ENCODE measurements around the gene ASB13. TPM values are rescaled to one million over a fixed set of nuclear protein-coding genes. Genes with fewer than 3 reads are reported as not detected.
A peak's percentile ranks its signal among the peaks of the same experiment; 100 is the strongest.

Gene ASB13
- total and polyA plus RNA-seq, 2 of the 13 experiments (the other 11 are each of a cell fraction or from before 2014, with no cell fraction given), result 9.3 to 15.4 TPM

GRCh38 chr10:5663692-5664427, 2.5 kb downstream of the ASB13 start:
- ChIA-PET CTCF (ENCODE audit: low intra/inter-chr PET ratio, low total read pairs) (no interaction called here), POLR2A (no interaction called here)
- 0 out of 2 replicates have a peak, but pooled peaks have one; percentile 16 for TF ChIP-seq ZNF687 (CRISPR knock-in tag; IDR thresholded peaks at IDR 0.05)
- TF ChIP-seq BCLAF1 (IDR thresholded peaks at IDR 0.05), result no peak
- WGBS (ENCODE audit: low lambda C conversion rate), result 78% methylated on average over 12 of the region's 12 CpGs
- no peak overlapping the region for H3K4me2 ChIP-seq (ENCODE audit: low read depth, low read length)
- H3K9ac ChIP-seq (ENCODE audit: insufficient read depth, low read depth, low read length), result no peak overlapping the region
- no peaks in the 10 kb centered on the region for H3K36me3 ChIP-seq (replicated peaks in 1 of 2; ENCODE audit: control insufficient read depth in 1 of 2, insufficient read depth in 2 of 2, low read length in 2 of 2)
- in situ Hi-C loops (cut with HindIII; ENCODE audit: extremely low pct_ligation_motif_present, low pct_unique_long_range_greater_than_20kb), result no loop called here
- H3K27ac ChIP-seq (ENCODE audit: extremely low read length, insufficient read depth, low read length), result no peak overlapping the region
- H3K4me1 ChIP-seq (ENCODE audit: insufficient read depth, low read length), result peaks cover 76% of the 10 kb centered on the region
- no peak overlapping the region for H2AFZ ChIP-seq (ENCODE audit: low read length)
- DNase-seq (ENCODE audit: low spot score) (no peak), FAIRE-seq (no peak), ATAC-seq (no peak)
- intact Hi-C loops (cut with micrococcal nuclease; ENCODE audit: unreplicated experiment), result no loop called here
- BruUV-seq (replicated peaks), result no TSS peak
- H3K27me3 ChIP-seq (ENCODE audit: control insufficient read depth in 1 of 2, insufficient read depth in 2 of 2, low read length in 2 of 2), result no peaks in the 10 kb centered on the region; a peak in 1 of 5 replicates
- H3K79me2 ChIP-seq (ENCODE audit: insufficient read depth, low read length), result peaks cover 9% of the 10 kb centered on the region
- H3K9me3 ChIP-seq (ENCODE audit: low read length), result no peaks in the 10 kb centered on the region
- no peaks in the 10 kb centered on the region for H4K20me1 ChIP-seq (ENCODE audit: insufficient read depth, low read length)
- H3K4me3 ChIP-seq (replicated peaks in 1 of 3; ENCODE audit: insufficient read depth in 1 of 3, low read depth in 2 of 3, low read length in 3 of 3), result no peak overlapping the region; a peak in 1 of 6 replicates
